ENCODE results near the gene SEMA3D.

- TF ChIP-seq EHMT2 (IDR thresholded peaks at IDR 0.05; ENCODE audit: low read depth) (no peak), EP300 (IDR thresholded peaks at IDR 0.05) (no peak), NR3C1 (IDR thresholded peaks at IDR 0.05) (no peak), E2F6 (IDR thresholded peaks at IDR 0.05; ENCODE audit: borderline replicate concordance, low read depth) (no peak), KDM5A (IDR thresholded peaks at IDR 0.05) (no peak), RARB (CRISPR knock-in tag; IDR thresholded peaks at IDR 0.05) (no peak), NPAS2 (CRISPR knock-in tag; IDR thresholded peaks at IDR 0.05; ENCODE audit: borderline replicate concordance) (no peak), POLR2A (IDR thresholded peaks at IDR 0.05; ENCODE audit: low read length) (no peak), CTCF (IDR thresholded peaks at IDR 0.05) (no peak), USF2 (IDR thresholded peaks at IDR 0.05) (no peak), CHD4 (IDR thresholded peaks at IDR 0.05; ENCODE audit: borderline replicate concordance) (no peak), CBX2 (IDR thresholded peaks at IDR 0.05; ENCODE audit: borderline replicate concordance, low read depth) (no peak), CEBPB (IDR thresholded peaks at IDR 0.05) (no peak), RAD21 (conservative IDR thresholded peaks at IDR 0.05 in 1 of 2, IDR thresholded peaks at IDR 0.05 in 1 of 2) (no peak)
These were observed 167.1 kb downstream of the SEMA3D start for GRCh38 chr7:85019778-85020177.
